Heart left ventricle (tissue), 16 donors: ENCODE results near the gene LUM. TPM values are rescaled to one million over a fixed set of nuclear protein-coding genes. Genes with fewer than 3 reads are reported as not detected.

ENCODE experiments used
- ATAC-seq, 4 donors: fragments of 200-7000 bp; cut with Tn5 transposase; one replicate each; pipeline ENCODE4 v1.9.1; 2020 to 2022; ENCODE audit warnings: moderate library complexity in 4 of 4, mild to moderate bottlenecking in 3 of 4, moderate number of reproducible peaks in 1 of 4
- DNase-seq, 5 donors: peaks; one replicate each; pipeline ENCODE4 v3.0.0-alpha.2; 2020
- H3K27ac ChIP-seq, 12 donors: fragments of 200-600 bp; sonication (generic) in 4 of 12; one replicate each; pipeline versions ENCODE4 v1.5.0 to v1.8.0; 2016 to 2022; ENCODE audit warnings: mild to moderate bottlenecking in 2 of 12
- H3K27me3 ChIP-seq, 9 donors: fragments of 200-600 bp; sonication (generic) in 2 of 9; one replicate each; pipeline versions ENCODE4 v1.5.1 to v1.8.0; 2016 to 2022; ENCODE audit warnings: mild to moderate bottlenecking in 3 of 9
- H3K36me3 ChIP-seq, 9 donors: fragments of 200-600 bp; sonication (generic) in 2 of 9; one replicate each; pipeline versions ENCODE4 v1.5.0 to v1.8.0; 2018 to 2022; ENCODE audit warnings: mild to moderate bottlenecking in 2 of 9
- H3K4me1 ChIP-seq, 12 donors: fragments of 200-600 bp; sonication (generic) in 4 of 12; one replicate each; pipeline versions ENCODE4 v1.5.0 to v1.8.0; 2016 to 2022; ENCODE audit warnings: mild to moderate bottlenecking in 3 of 12
- H3K4me3 ChIP-seq, 12 donors: fragments of 200-600 bp; sonication (generic) in 4 of 12; one replicate each; pipeline versions ENCODE4 v1.5.0 to v1.8.0; 2017 to 2022; ENCODE audit warnings: mild to moderate bottlenecking in 9 of 12, moderate library complexity in 4 of 12
- H3K9me3 ChIP-seq, 12 donors: fragments of 200-600 bp; sonication (generic) in 4 of 12; one replicate each; pipeline versions ENCODE4 v1.5.0 to v1.8.0; 2016 to 2022; ENCODE audit warnings: mild to moderate bottlenecking in 1 of 12
- POLR2A ChIP-seq, 2 donors: fragments of 450-650 bp; IDR thresholded peaks; one replicate each; pipeline ENCODE4 v1.6.1; 2017; ENCODE audit warnings: antibody characterized with exemption in 2 of 2, mild to moderate bottlenecking in 2 of 2, moderate library complexity in 2 of 2
- WGBS, 4 donors: extraction: QIAGEN DNeasy Blood & Tissue Kit in 2 of 4; methylation state at CpG; one replicate each; pipeline versions ENCODE4 v1.1.5 to v1.1.7; 2013 to 2018; 5-methylcytosine and 5-hydroxymethylcytosine counted together
- intact Hi-C, 10 donors: fragments of 100-400 bp; cut with DNase I; formaldehyde crosslinking; loops; one replicate each; pipeline versions ENCODE4 v1.11.1 to v1.14.2; 2022
- polyA plus RNA-seq, 2 donors: library from polyadenylated mRNA; stranded (reverse); fragments of 200-250 nt; gene quantifications; one replicate each; pipeline ENCODE4 v1.2.3, GENCODE V29; 2013
- total RNA-seq, 9 donors: library from RNA; depleted of rRNA in 2 of 9; stranded (reverse); fragments of >200 nt in 2 of 9; fragmentation: NEBNext Ultra II Directional in 3 of 9; extraction: Animal tissue kit (Norgen Biotek cat#: 25700) in 3 of 9; gene quantifications; one replicate each; pipeline versions ENCODE4 v1.1.0 to v1.2.4, GENCODE V29; 2016 to 2023
- TF ChIP-seq, protein P1 (sequence below), 12 donors: fragments of 200-600 bp; sonication (generic) in 4 of 12; IDR thresholded peaks; one replicate each; pipeline versions ENCODE4 v1.5.0 to v1.8.0; 2018 to 2022; ENCODE audit warnings: antibody characterized with exemption in 12 of 12, mild to moderate bottlenecking in 5 of 12
- donor health status: ischemic (EF 13 %, LVEDD 7.1; RV severe dilation, severe dysfunction).
- donor health status: healthy with polysubstance abuse.
- donor health status: DM: no; HTN: yes; CAD: no.
- donor health status: DM: no; HTN: no; CAD: no.
- donor health status: ischemic (EF 25% LVEDD 6.9; RV normal size, moderate dysfunction).
- donor health status: ischemic (EF 25% LVEDD 5.7; RV mildly dilated, moderate dysfunction).
- donor health status: healthy.
- donor health status: DM: yes; HTN: yes; CAD: no.
- donor health status: ischemic (EF 35%, LVEDD 5.7; RV mildly dilated, moderate dysfunction).
- donor health status: nonischemic (EF 11% LVEDD 7.7; RV severe dilation, severe dysfunction).
- donor health status: DM: yes; HTN: yes; CAD: no.
- donor health status: PGD.
- donor health status: ischemic (EF 29% LVEDD 5.4; RV normal size, mild dysfunction).
- donor health status: nonischemic (EF 23%, LVEDD 6.1; RV moderate dilation, normal function).

LUM gene
- total and polyA plus RNA-seq, 11 donors, result 21.8 to 249 (median 74.8) TPM

DNA sequence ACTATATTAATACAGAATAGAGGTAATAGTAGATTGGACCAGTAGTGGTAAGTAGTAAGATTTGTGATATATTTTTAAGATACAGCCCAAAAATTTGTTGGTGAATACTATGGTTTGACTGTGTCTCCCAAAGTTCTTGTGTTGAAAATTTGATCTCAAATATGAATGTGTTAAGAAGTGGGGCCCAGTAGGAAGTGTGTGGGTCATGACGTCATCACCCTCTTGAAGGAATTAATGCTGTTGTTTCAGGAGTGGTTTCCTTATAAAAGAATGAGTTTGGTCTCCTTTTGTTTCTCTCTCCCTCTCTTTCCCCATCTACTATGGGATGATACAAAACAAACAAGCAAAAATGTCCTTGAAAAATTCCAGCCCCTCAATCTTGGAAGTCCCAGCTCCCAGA lies 16.3 kb downstream of the LUM start:
- Histone ChIP-seq H3K36me3 (no peaks in the 10 kb centered on the region), H3K9me3 (peaks cover 0 to 22% (median 4%) of the 10 kb centered on the region in 12 donors), H3K27me3 (no peaks in the 10 kb centered on the region), H3K27ac (no peak overlapping the region), H3K4me3 (no peak overlapping the region), H3K4me1 (peaks cover 0 to 3% (median 0%) of the 10 kb centered on the region in 12 donors)
- DNase-seq (no peak), ATAC-seq (no peak)
- TF ChIP-seq, protein P1, sequence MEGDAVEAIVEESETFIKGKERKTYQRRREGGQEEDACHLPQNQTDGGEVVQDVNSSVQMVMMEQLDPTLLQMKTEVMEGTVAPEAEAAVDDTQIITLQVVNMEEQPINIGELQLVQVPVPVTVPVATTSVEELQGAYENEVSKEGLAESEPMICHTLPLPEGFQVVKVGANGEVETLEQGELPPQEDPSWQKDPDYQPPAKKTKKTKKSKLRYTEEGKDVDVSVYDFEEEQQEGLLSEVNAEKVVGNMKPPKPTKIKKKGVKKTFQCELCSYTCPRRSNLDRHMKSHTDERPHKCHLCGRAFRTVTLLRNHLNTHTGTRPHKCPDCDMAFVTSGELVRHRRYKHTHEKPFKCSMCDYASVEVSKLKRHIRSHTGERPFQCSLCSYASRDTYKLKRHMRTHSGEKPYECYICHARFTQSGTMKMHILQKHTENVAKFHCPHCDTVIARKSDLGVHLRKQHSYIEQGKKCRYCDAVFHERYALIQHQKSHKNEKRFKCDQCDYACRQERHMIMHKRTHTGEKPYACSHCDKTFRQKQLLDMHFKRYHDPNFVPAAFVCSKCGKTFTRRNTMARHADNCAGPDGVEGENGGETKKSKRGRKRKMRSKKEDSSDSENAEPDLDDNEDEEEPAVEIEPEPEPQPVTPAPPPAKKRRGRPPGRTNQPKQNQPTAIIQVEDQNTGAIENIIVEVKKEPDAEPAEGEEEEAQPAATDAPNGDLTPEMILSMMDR (IDR thresholded peaks at IDR 0.05), result no peak
- TF ChIP-seq POLR2A (IDR thresholded peaks at IDR 0.05), result no peak
- intact Hi-C loops, result loop anchor here in 1 of 10 donors (10.0 kb wide), 1 partner anchor 100 kb away; no protein-coding TSS in a partner anchor
- 74 to 92% (median 82%) methylated on average over 1 of the region's 1 CpG for WGBS, 4 donors

GRCh38 chr12:91094032-91094662 lies 17.1 kb downstream of the LUM start:
- no peaks in the 10 kb centered on the region for H3K27me3 ChIP-seq
- H3K27ac ChIP-seq, result no peak overlapping the region
- no peak for DNase-seq
- ATAC-seq, result no peak
- TF ChIP-seq, protein P1 (IDR thresholded peaks at IDR 0.05), result no peak
- TF ChIP-seq POLR2A (IDR thresholded peaks at IDR 0.05), result no peak
- H3K4me3 ChIP-seq, result peak overlapping the region in 3 of 12 donors; percentile 7 to 13 (median 9)
- intact Hi-C loops, result loop anchor here in 1 of 10 donors (10.0 kb wide), 1 partner anchor 99 kb away; no protein-coding TSS in a partner anchor
- peaks cover 0 to 3% (median 0%) of the 10 kb centered on the region in 12 donors for H3K4me1 ChIP-seq
- H3K36me3 ChIP-seq, result no peaks in the 10 kb centered on the region
- peaks cover 0 to 30% (median 10%) of the 10 kb centered on the region in 12 donors for H3K9me3 ChIP-seq

DNA sequence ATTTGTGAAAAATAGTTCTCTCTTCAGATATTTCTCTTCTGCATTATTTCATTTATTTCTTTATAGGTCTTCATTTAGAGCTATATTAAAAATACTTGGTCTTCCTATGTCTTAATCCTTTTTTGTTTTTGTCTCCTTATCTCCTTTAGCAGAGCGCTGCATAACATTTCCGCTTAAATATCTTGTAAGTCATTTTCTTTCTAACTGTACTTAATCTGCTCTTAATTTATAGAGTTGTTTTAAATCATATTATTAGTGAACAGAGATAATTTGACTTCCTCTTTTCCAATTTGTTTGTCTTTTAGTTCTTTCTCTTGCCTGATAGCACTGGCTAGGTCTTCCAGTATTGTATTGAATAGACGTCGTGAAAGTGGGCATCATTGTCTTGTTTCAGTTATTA lies 18.0 kb downstream of the LUM start:
- no peak for ATAC-seq
- H3K27ac ChIP-seq, result peak overlapping the region in 1 of 12 donors; percentile 30

More for the DNA sequence above, 18.0 kb downstream of the LUM start:
- DNase-seq, result no peak
- Histone ChIP-seq H3K36me3 (no peaks in the 10 kb centered on the region), H3K4me1 (no peaks in the 10 kb centered on the region), H3K9me3 (peaks cover 0 to 38% (median 12%) of the 10 kb centered on the region in 12 donors), H3K27me3 (no peaks in the 10 kb centered on the region), H3K4me3 (peak overlapping the region in 3 of 12 donors; percentile 7 to 13 (median 9))
- intact Hi-C loops, result loop anchor here in 1 of 10 donors (10.0 kb wide), 1 partner anchor 99 kb away; no protein-coding TSS in a partner anchor
- WGBS, 4 donors, result 75 to 77% (median 76%) methylated on average over 4 of the region's 4 CpGs
- no peak for TF ChIP-seq POLR2A (IDR thresholded peaks at IDR 0.05)
- TF ChIP-seq, protein P1 (IDR thresholded peaks at IDR 0.05), result no peak
